Measurements from ENCODE around the gene HOXA3. TPM values are rescaled to one million over a fixed set of nuclear protein-coding genes. Genes with fewer than 3 reads are reported as not detected.

The HOXA3 gene
- polyA plus RNA-seq, 2 of the 4 experiments (the other 2 are of a cell fraction): 3.3 to 8.7 TPM

- Histone ChIP-seq H3K27ac (peak within 1 kb of the TSS; percentile 88 to 90), H3K9me3 (no peaks in the 10 kb centered on the region), H3K4me3 (peak within 1 kb of the TSS; percentile 54), H3K4me2 (peak within 1 kb of the TSS; percentile 74), H3K4me1 (peaks cover 5% of the 10 kb centered on the region; the same call in 2 of the 3 replicates)
- ATAC-seq (no peak), DNase-seq (ENCODE audit: low read depth in 1 of 2, low spot score in 1 of 2) (no peak), FAIRE-seq (no peak)
- ChIA-PET CTCF (interaction anchor here (1.6 to 6.1 kb wide), 3 partner anchors 12 to 21 kb away, joined by 3 to 47 read pairs (median 4); no protein-coding TSS in a partner anchor), POLR2A (interaction anchor here (0.6 kb wide), 1 partner anchor 747 kb away, joined by 3 read pairs; no protein-coding TSS in a partner anchor)
- TF ChIP-seq NFE2L2 (conservative IDR thresholded peaks at IDR 0.05; ENCODE audit: low read length) (no peak), CHD2 (IDR thresholded peaks at IDR 0.05; ENCODE audit: low read length, partially characterized antibody) (no peak)
- whole genome bisulfite sequencing (ENCODE audit: missing lambda C conversion rate): 93% methylated on average over 70 of the region's 82 CpGs
Measured at GRCh38 chr7:27173956-27174873, 21.8 kb upstream of the HOXA3 start, which contains the start of gene HOXA10. Gene HOXA10 (minus strand): TSS chr7:27174320. CDS start chr7:27174306, 14 bp downstream.

- ChIA-PET POLR2A (interaction anchor here (1.1 kb wide), 1 partner anchor 59 kb away, joined by 4 read pairs; no protein-coding TSS in a partner anchor), CTCF (interaction anchor here (1.3 to 6.1 kb wide), 4 partner anchors 8 to 22 kb away, joined by 3 to 47 read pairs (median 4); no protein-coding TSS in a partner anchor)
- TF ChIP-seq MAX (IDR thresholded peaks at IDR 0.05) (0 out of 2 replicates have a peak, but pooled peaks have one; percentile 15), CHD4 (IDR thresholded peaks at IDR 0.05; ENCODE audit: borderline replicate concordance) (no peak), FOSL2 (IDR thresholded peaks at IDR 0.05) (no peak), FOSL2 (CRISPR knock-in tag; IDR thresholded peaks at IDR 0.05) (no peak), TP53 (CRISPR knock-in tag; IDR thresholded peaks at IDR 0.05) (no peak), POLR2A (IDR thresholded peaks at IDR 0.05; ENCODE audit: low read length) (peak; percentile 27), CEBPB (IDR thresholded peaks at IDR 0.05) (no peak), EHF (CRISPR knock-in tag; IDR thresholded peaks at IDR 0.05) (no peak), ZSCAN20 (CRISPR knock-in tag; IDR thresholded peaks at IDR 0.05) (no peak)
- peak overlapping the region; percentile 54 for H3K4me3 ChIP-seq
- H3K27ac ChIP-seq: peak overlapping the region; percentile 88 to 90
- H3K9me3 ChIP-seq: no peaks in the 10 kb centered on the region
- 95% methylated on average over 15 of the region's 59 CpGs for WGBS (ENCODE audit: missing lambda C conversion rate)
- peak; percentile 36 to 51; a peak in 4 of 6 replicates for ATAC-seq
- no peak for FAIRE-seq
- H3K4me2 ChIP-seq: peak overlapping the region; percentile 74
- DNase-seq (ENCODE audit: low read depth in 1 of 2, low spot score in 1 of 2): no peak
- H3K4me1 ChIP-seq: peaks cover 4% of the 10 kb centered on the region; the same call in 1 of the 3 replicates
Measured at GRCh38 chr7:27173511-27173955, 21.1 kb upstream of the HOXA3 start.

- TF ChIP-seq JUN (IDR thresholded peaks at IDR 0.05) (peak in 1 of 2 experiments; percentile 39; a peak in 1 of 5 replicates), BHLHE40 (IDR thresholded peaks at IDR 0.05; ENCODE audit: low read depth, low read length) (no peak), RAD21 (conservative IDR thresholded peaks at IDR 0.05 in 1 of 2, IDR thresholded peaks at IDR 0.05 in 1 of 2) (no peak)
- CTCF ChIA-PET: interaction anchor here (1.3 to 6.1 kb wide), 4 partner anchors 9 to 22 kb away, joined by 3 to 47 read pairs (median 4); no protein-coding TSS in a partner anchor
- H3K9me3 ChIP-seq: no peaks in the 10 kb centered on the region
- FAIRE-seq (no peak), DNase-seq (ENCODE audit: low read depth in 1 of 2, low spot score in 1 of 2) (peak in 1 of 2 experiments; percentile 40), ATAC-seq (peak; percentile 36 to 45; a peak in 5 of 6 replicates)
- peak overlapping the region; percentile 74 for H3K4me2 ChIP-seq
- H3K4me3 ChIP-seq: peak overlapping the region; percentile 54
- peaks cover 4% of the 10 kb centered on the region; the same call in 1 of the 3 replicates for H3K4me1 ChIP-seq
- peak overlapping the region; percentile 88 to 90 for H3K27ac ChIP-seq
- 67% methylated on average over 32 of the region's 58 CpGs for WGBS (ENCODE audit: missing lambda C conversion rate)
- POLR2A ChIA-PET: interaction anchor here (1.1 kb wide), 1 partner anchor 59 kb away, joined by 4 read pairs; no protein-coding TSS in a partner anchor
Measured at GRCh38 chr7:27172823-27173510, 20.6 kb upstream of the HOXA3 start.

GRCh38 chr7:27172315-27172774, 20.0 kb upstream of the HOXA3 start:
- DNase-seq (ENCODE audit: low read depth in 1 of 2, low spot score in 1 of 2): no peak
- TF ChIP-seq RAD21 (conservative IDR thresholded peaks at IDR 0.05 in 1 of 2, IDR thresholded peaks at IDR 0.05 in 1 of 2) (no peak), HEYL (CRISPR knock-in tag; IDR thresholded peaks at IDR 0.05) (no peak), POLR2A (IDR thresholded peaks at IDR 0.05; ENCODE audit: low read length) (no peak), KDM1A (IDR thresholded peaks at IDR 0.05; ENCODE audit: low read depth) (no peak), MAZ (IDR thresholded peaks at IDR 0.05; ENCODE audit: borderline replicate concordance, low read depth, low read length) (no peak), RCOR1 (IDR thresholded peaks at IDR 0.05; ENCODE audit: low read depth, low read length) (no peak), HES2 (IDR thresholded peaks at IDR 0.05) (no peak), FOXS1 (CRISPR knock-in tag; IDR thresholded peaks at IDR 0.05) (no peak), RFX5 (IDR thresholded peaks at IDR 0.05) (no peak), GATA3 (IDR thresholded peaks at IDR 0.05; ENCODE audit: borderline replicate concordance) (no peak), NR3C1 (IDR thresholded peaks at IDR 0.05) (no peak), HMGXB4 (CRISPR knock-in tag; IDR thresholded peaks at IDR 0.05; ENCODE audit: borderline replicate concordance) (no peak), HOXA7 (CRISPR knock-in tag; IDR thresholded peaks at IDR 0.05) (no peak), FOSL2 (IDR thresholded peaks at IDR 0.05) (no peak), FOSL2 (CRISPR knock-in tag; IDR thresholded peaks at IDR 0.05) (no peak)

More at GRCh38 chr7:27172315-27172774, 20.0 kb upstream of the HOXA3 start:
- 78% methylated on average over 10 of the region's 10 CpGs for WGBS (ENCODE audit: missing lambda C conversion rate)
- Histone ChIP-seq H3K4me1 (peaks cover 4% of the 10 kb centered on the region; the same call in 1 of the 3 replicates), H3K9me3 (no peaks in the 10 kb centered on the region), H3K4me2 (peak overlapping the region; percentile 74), H3K27ac (peak overlapping the region; percentile 88 to 90), H3K4me3 (peak overlapping the region; percentile 54)
- ATAC-seq: no peak
- ChIA-PET CTCF (interaction anchor here (1.3 to 6.1 kb wide), 3 partner anchors 9 to 23 kb away, joined by 4 to 47 read pairs (median 5); no protein-coding TSS in a partner anchor), POLR2A (interaction anchor here (1.1 kb wide), 1 partner anchor 58 kb away, joined by 4 read pairs; no protein-coding TSS in a partner anchor)
- FAIRE-seq: no peak
